PC-9 (cell line): Measurements from ENCODE around the gene FMNL1. TPM values are rescaled to one million over a fixed set of nuclear protein-coding genes. Genes with fewer than 3 reads are reported as not detected.
"Not testable (repeated sequence)": the region's sequence is repeated elsewhere in the genome, so short reads cannot be mapped to it uniquely, and the experiment has no call there.

ENCODE experiments used
- BruUV-seq: library from RNA; stranded (reverse); fragments of 400-500 nt; replicated peaks from 2 replicates; lab custom pipeline; 2021; lab: Mats Ljungman, UMichigan
- CTCF ChIA-PET: fragments of 300-600 bp; sonication (Branson Sonifier 250); formaldehyde crosslinking; loops from one replicate; lab custom pipeline; 2022; ENCODE audit warnings: antibody characterized with exemption; lab: Charles Lee
- POLR2A ChIA-PET: fragments of 300-600 bp; sonication (Branson Sonifier 250); formaldehyde crosslinking; loops from one replicate; lab custom pipeline; 2022; ENCODE audit warnings: antibody characterized with exemption; ENCODE audit not compliant: unreplicated experiment; lab: Charles Lee
- DNase-seq, 2 experiments: peaks; one replicate each; pipeline versions ENCODE4 v3.0.0 to v3.0.0-alpha.2; 2015 to 2022; ENCODE audit warnings: mixed read lengths in 1 of 2
- H2AFZ ChIP-seq: fragments of 200-600 bp; sonication (generic); 2 replicates; pipeline ENCODE4 v1.8.1; 2017; ENCODE audit warnings: antibody characterized with exemption
- H3F3A ChIP-seq: fragments of 200-600 bp; sonication (generic); 2 replicates; pipeline ENCODE4 v1.8.1; 2017; ENCODE audit warnings: antibody characterized with exemption, mild to moderate bottlenecking, low read depth; ENCODE audit not compliant: insufficient read depth
- H3K27ac ChIP-seq: fragments of 200-600 bp; sonication (generic); 2 replicates; pipeline ENCODE4 v1.6.1; 2016; ENCODE audit warnings: mixed run types
- H3K27me3 ChIP-seq: fragments of 200-600 bp; sonication (generic); 2 replicates; pipeline ENCODE4 v1.6.1; 2016; ENCODE audit warnings: low read depth, mixed run types; ENCODE audit not compliant: insufficient read depth
- H3K36me3 ChIP-seq: fragments of 200-600 bp; sonication (generic); 2 replicates; pipeline ENCODE4 v1.6.1; 2016; ENCODE audit warnings: low read depth, mixed run types
- H3K4me1 ChIP-seq: fragments of 200-600 bp; sonication (generic); replicated peaks from 2 replicates; pipeline ENCODE4 v1.6.1; 2016; ENCODE audit warnings: mixed run types; ENCODE audit not compliant: insufficient read depth
- H3K4me2 ChIP-seq: fragments of 200-600 bp; sonication (generic); 2 replicates; pipeline ENCODE4 v1.6.1; 2017; ENCODE audit warnings: mixed run types
- H3K4me3 ChIP-seq: fragments of 200-600 bp; sonication (generic); 2 replicates; pipeline ENCODE4 v1.6.1; 2016; ENCODE audit warnings: mixed run types
- H3K79me2 ChIP-seq: fragments of 200-600 bp; sonication (generic); 2 replicates; pipeline ENCODE4 v1.6.1; 2017; ENCODE audit warnings: low read depth, mixed run types
- H3K9me2 ChIP-seq: fragments of 200-600 bp; sonication (generic); 2 replicates; pipeline ENCODE4 v1.8.1; 2017; ENCODE audit warnings: mild to moderate bottlenecking; ENCODE audit not compliant: insufficient read depth
- H3K9me3 ChIP-seq: fragments of 200-600 bp; sonication (generic); 2 replicates; pipeline ENCODE4 v1.8.1; 2016; ENCODE audit warnings: low read depth; ENCODE audit not compliant: insufficient read depth
- H4K20me1 ChIP-seq: fragments of 200-600 bp; sonication (generic); 2 replicates; pipeline ENCODE4 v1.8.1; 2017; ENCODE audit not compliant: insufficient read depth
- EZH2 ChIP-seq: fragments of 200-600 bp; sonication (generic); IDR thresholded peaks from 2 replicates; pipeline ENCODE4 v1.8.0; 2017; ENCODE audit warnings: antibody characterized with exemption, low read depth
- intact Hi-C: fragments of 100-400 bp; cut with micrococcal nuclease; formaldehyde crosslinking; loops from one replicate; pipeline ENCODE4 v1.10.0; 2022; ENCODE audit not compliant: unreplicated experiment
- total RNA-seq: library from RNA; stranded (reverse); gene quantifications from 2 replicates; pipeline ENCODE4 v1.2.3, GENCODE V29; 2021
- TF ChIP-seq, protein P1 (sequence below): fragments of 200-600 bp; sonication (generic); conservative IDR thresholded peaks from 2 replicates; pipeline ENCODE4 v1.6.1; 2017; ENCODE audit warnings: mixed run types, antibody characterized with exemption, mild to moderate bottlenecking, moderate library complexity

The FMNL1 gene
- total RNA-seq, 1 experiment from 2014 or later: 12.9 TPM

DNA sequence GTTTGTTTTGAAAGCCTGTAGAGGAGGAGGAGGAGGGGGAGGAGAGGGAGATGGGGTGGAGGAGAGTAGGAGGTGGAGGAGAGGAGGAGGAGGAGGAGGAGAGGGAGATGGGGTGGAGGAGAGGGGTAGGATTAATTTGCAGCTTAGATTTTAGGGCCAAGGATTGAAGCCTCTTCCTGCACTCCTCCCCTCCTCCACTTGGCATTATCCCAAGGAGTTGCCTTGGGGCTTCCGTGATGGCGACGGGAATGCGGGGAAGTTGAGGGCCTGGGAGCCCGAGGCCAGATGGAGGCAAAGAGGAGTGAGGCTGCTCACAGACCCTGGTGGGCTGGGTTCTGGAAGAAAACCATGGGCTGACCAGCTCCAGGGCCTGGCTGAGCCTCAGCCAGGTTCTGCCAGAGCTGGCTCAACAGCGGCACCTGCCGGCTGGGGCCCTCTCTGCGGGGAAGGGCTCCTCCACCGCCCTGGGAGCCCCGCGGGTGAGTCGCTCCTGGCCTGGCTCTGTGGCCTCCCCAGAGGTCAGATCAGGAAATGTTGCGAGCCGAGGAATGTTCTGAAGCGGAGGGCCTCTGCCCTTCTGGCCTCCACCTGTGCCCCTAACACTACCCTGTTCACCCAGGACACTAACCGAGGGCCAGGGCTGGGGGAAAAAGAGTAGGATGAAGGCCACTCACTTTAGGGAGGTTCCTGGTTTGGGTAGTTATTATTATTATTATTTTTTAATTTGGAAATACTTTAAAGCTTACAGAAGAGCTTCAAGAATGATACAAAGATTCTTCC is 23.9 kb upstream of the FMNL1 start:
- TF ChIP-seq, protein P1, sequence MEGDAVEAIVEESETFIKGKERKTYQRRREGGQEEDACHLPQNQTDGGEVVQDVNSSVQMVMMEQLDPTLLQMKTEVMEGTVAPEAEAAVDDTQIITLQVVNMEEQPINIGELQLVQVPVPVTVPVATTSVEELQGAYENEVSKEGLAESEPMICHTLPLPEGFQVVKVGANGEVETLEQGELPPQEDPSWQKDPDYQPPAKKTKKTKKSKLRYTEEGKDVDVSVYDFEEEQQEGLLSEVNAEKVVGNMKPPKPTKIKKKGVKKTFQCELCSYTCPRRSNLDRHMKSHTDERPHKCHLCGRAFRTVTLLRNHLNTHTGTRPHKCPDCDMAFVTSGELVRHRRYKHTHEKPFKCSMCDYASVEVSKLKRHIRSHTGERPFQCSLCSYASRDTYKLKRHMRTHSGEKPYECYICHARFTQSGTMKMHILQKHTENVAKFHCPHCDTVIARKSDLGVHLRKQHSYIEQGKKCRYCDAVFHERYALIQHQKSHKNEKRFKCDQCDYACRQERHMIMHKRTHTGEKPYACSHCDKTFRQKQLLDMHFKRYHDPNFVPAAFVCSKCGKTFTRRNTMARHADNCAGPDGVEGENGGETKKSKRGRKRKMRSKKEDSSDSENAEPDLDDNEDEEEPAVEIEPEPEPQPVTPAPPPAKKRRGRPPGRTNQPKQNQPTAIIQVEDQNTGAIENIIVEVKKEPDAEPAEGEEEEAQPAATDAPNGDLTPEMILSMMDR: peak; percentile 99
- no peak for TF ChIP-seq EZH2
- H2AFZ ChIP-seq: 0 out of 2 replicates have a peak overlapping the region, but pooled peaks have one; percentile 16
- H3K36me3 ChIP-seq: no peaks in the 10 kb centered on the region
- H4K20me1 ChIP-seq: no peaks in the 10 kb centered on the region
- H3K4me1 ChIP-seq: peaks cover 36% of the 10 kb centered on the region
- H3F3A ChIP-seq: peaks cover 33% of the 10 kb centered on the region; the same call in 1 of the 2 replicates
- no peak overlapping the region for H3K4me3 ChIP-seq
- peak; percentile 83 to 97 for DNase-seq
- H3K27me3 ChIP-seq: no peaks in the 10 kb centered on the region
- intact Hi-C loops: loop anchor here (1.0 kb wide), 3 partner anchors 26 to 62 kb away; partner anchors contain the start of gene ACBD4
- no peaks in the 10 kb centered on the region for H3K9me2 ChIP-seq
- ChIA-PET POLR2A (interaction anchor here (0.6 to 2.2 kb wide), 10 partner anchors 25 to 228 kb away, joined by 3 to 31 read pairs (median 6); partner anchors contain the start of genes HEXIM1, HEXIM2 and MAP3K14), CTCF (interaction anchor here (0.6 to 2.2 kb wide), 14 partner anchors 21 to 187 kb away, joined by 3 to 66 read pairs (median 8); partner anchors contain the start of genes ACBD4, HEXIM1 and HEXIM2)
- H3K79me2 ChIP-seq: no peaks in the 10 kb centered on the region
- H3K9me3 ChIP-seq: no peaks in the 10 kb centered on the region
- BruUV-seq: no TSS peak
- H3K4me2 ChIP-seq: peak overlapping the region; percentile 62
- H3K27ac ChIP-seq: peak overlapping the region; percentile 52

DNA sequence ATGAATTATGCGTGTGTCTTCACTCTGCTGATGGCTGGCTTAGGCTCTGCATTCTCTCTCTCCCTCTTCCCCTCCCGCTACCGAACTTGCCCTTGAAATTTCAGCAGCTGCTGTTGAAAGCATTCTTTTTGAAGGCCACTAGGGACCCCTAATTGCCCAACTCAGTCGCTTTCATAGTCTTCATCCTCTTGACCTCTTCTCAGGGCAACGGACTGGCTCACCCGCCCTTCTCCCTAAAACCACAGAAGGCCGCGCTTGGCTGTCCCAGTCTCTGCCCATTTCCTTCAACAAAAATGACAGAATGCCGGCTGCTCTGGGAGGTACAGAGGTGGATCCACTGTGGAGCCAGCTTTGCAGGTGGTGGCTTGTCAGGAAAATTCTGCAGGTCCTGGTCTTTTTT is 21.0 kb upstream of the FMNL1 start:
- H3K4me1 ChIP-seq: peaks cover 36% of the 10 kb centered on the region
- H3K79me2 ChIP-seq: no peaks in the 10 kb centered on the region
- no peaks in the 10 kb centered on the region for H3K9me2 ChIP-seq
- no peaks in the 10 kb centered on the region for H3K36me3 ChIP-seq
- peaks cover 36% of the 10 kb centered on the region; the same call in 1 of the 2 replicates for H3F3A ChIP-seq
- intact Hi-C loops: no loop called here
- H3K4me3 ChIP-seq: no peak overlapping the region
- TF ChIP-seq, protein P1: no peak
- TF ChIP-seq EZH2: no peak
- H2AFZ ChIP-seq: no peak overlapping the region
- BruUV-seq: no TSS peak
- no peaks in the 10 kb centered on the region for H4K20me1 ChIP-seq
- H3K27ac ChIP-seq: no peak overlapping the region
- ChIA-PET POLR2A (interaction anchor here (0.6 kb wide), 1 partner anchor 35 kb away, joined by 4 read pairs; no protein-coding TSS in a partner anchor), CTCF (interaction anchor here (0.6 kb wide), 1 partner anchor 58 kb away, joined by 5 read pairs; no protein-coding TSS in a partner anchor)
- H3K4me2 ChIP-seq: no peak overlapping the region
- no peaks in the 10 kb centered on the region for H3K27me3 ChIP-seq
- DNase-seq: no peak
- H3K9me3 ChIP-seq: no peaks in the 10 kb centered on the region

DNA sequence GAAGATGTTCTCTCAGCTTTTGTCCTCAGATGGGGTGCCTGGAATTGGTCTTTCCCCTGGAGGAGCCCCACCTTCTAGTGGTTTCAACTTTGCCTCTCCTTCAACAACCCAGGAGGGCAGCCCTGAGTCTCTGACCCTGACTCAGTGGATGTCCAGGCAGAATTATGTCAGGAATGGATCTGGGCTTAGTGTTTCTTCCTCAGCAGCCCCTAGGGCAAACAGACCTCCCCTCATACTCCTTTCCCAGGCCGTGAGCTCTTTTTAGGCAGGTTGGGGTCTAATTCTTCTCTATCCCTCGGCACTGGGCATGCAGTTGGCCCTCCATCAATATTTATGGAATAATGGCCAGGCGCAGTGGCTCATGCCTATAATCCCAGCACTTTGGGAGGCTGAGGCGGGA is 20.2 kb upstream of the FMNL1 start:
- Histone ChIP-seq H3K9me2 (no peaks in the 10 kb centered on the region), H4K20me1 (no peaks in the 10 kb centered on the region), H3K4me3 (no peak overlapping the region), H3K27ac (no peak overlapping the region), H3K79me2 (no peaks in the 10 kb centered on the region), H3K27me3 (no peaks in the 10 kb centered on the region), H3K9me3 (no peaks in the 10 kb centered on the region), H3K4me1 (peaks cover 36% of the 10 kb centered on the region), H3F3A (peaks cover 29% of the 10 kb centered on the region; the same call in 1 of the 2 replicates), H2AFZ (no peak overlapping the region), H3K4me2 (no peak overlapping the region), H3K36me3 (no peaks in the 10 kb centered on the region)
- TF ChIP-seq EZH2: no peak
- TF ChIP-seq, protein P1: no peak
- no peak for DNase-seq
- ChIA-PET POLR2A (no interaction called here), CTCF (no interaction called here)
- intact Hi-C loops: no loop called here
- no TSS peak for BruUV-seq

DNA sequence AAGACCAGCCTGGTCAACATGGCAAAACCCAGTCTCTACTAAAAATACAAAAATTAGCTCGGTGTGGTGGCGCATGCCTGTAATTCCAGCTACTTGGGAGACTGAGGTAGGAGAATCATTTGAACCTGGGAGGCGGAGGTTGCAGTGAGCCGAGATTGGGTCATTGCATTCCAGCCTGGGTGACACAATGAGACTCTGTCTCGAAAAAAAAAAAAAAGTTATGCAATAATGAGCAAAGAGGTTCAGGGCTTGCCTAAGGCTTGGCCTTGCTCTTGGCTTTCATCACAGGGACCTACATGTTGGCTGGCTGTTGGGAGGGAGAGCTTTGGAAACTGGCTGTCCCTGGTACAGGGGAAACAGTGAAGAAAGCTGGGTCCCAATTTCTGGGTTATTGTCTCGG is 19.8 kb upstream of the FMNL1 start:
- H3K4me3 ChIP-seq, H3K27me3 ChIP-seq, H3K4me2 ChIP-seq, BruUV-seq, H2AFZ ChIP-seq, intact Hi-C loops, POLR2A ChIA-PET, H3K9me2 ChIP-seq, H3K36me3 ChIP-seq, H3K9me3 ChIP-seq, CTCF ChIA-PET, H3K79me2 ChIP-seq, H4K20me1 ChIP-seq, H3K27ac ChIP-seq: not testable (repeated sequence)
- peak in 1 of 2 experiments; percentile 72 for DNase-seq
- H3K4me1 ChIP-seq: peaks cover 32% of the 10 kb centered on the region
- peaks cover 24% of the 10 kb centered on the region; the same call in 1 of the 2 replicates for H3F3A ChIP-seq
